SIG-M5 (cell line): ENCODE data around the gene PRPSAP2.

Experiments
- DNase-seq: peaks from one replicate; lab custom pipeline; 2025; lab: John Stamatoyannopoulos, UW

The PRPSAP2 gene

GRCh38 chr17:18962494-18962815 lies 104.5 kb downstream of the PRPSAP2 start:
- no peak for DNase-seq

- no peak for DNase-seq
Observed at GRCh38 chr17:18963126-18964017, 105.4 kb downstream of the PRPSAP2 start.

GRCh38 chr17:18964018-18964351 lies 106.1 kb downstream of the PRPSAP2 start:
- DNase-seq: no peak

GRCh38 chr17:18964550-18964949 lies 106.6 kb downstream of the PRPSAP2 start:
- DNase-seq: no peak

GRCh38 chr17:18965530-18966236 lies 107.8 kb downstream of the PRPSAP2 start:
- no peak for DNase-seq

GRCh38 chr17:18966831-18967624 lies 109.1 kb downstream of the PRPSAP2 start:
- DNase-seq: no peak

- no peak for DNase-seq
Observed at GRCh38 chr17:18967916-18968315, 110.0 kb downstream of the PRPSAP2 start.

- DNase-seq: no peak
Observed at GRCh38 chr17:18968345-18968744, 110.4 kb downstream of the PRPSAP2 start.

GRCh38 chr17:18968945-18969887 lies 111.3 kb downstream of the PRPSAP2 start:
- DNase-seq: no peak

- no peak for DNase-seq
Observed at GRCh38 chr17:18970582-18971480, 112.9 kb downstream of the PRPSAP2 start.

- DNase-seq: no peak
Observed at GRCh38 chr17:18971801-18972200, 113.9 kb downstream of the PRPSAP2 start.

- DNase-seq: no peak
Observed at GRCh38 chr17:18974407-18975149, 116.6 kb downstream of the PRPSAP2 start.

GRCh38 chr17:18975597-18975996 lies 117.7 kb downstream of the PRPSAP2 start:
- DNase-seq: no peak

GRCh38 chr17:18976201-18976600 lies 118.3 kb downstream of the PRPSAP2 start:
- no peak for DNase-seq

- no peak for DNase-seq
Observed at GRCh38 chr17:18977021-18977420, 119.1 kb downstream of the PRPSAP2 start.

- no peak for DNase-seq
Observed at GRCh38 chr17:18977646-18978045, 119.7 kb downstream of the PRPSAP2 start.

- DNase-seq: no peak
Observed at GRCh38 chr17:18978050-18978449, 120.1 kb downstream of the PRPSAP2 start.

GRCh38 chr17:18978655-18979054 lies 120.7 kb downstream of the PRPSAP2 start:
- DNase-seq: no peak
